CD14-positive monocyte (primary cell): Measurements from ENCODE around the gene ANKRD18A. TPM values are rescaled to one million over a fixed set of nuclear protein-coding genes. Genes with fewer than 3 reads are reported as not detected.

Source experiments
- DNase-seq, 3 donors: peaks; one replicate each; pipeline ENCODE4 v3.0.0-alpha.2; 2011 to 2022
- H2AFZ ChIP-seq: 2 replicates; pipeline ENCODE4 v1.6.0; 2012; ENCODE audit warnings: mild to moderate bottlenecking, low read depth, low read length, inconsistent platforms; ENCODE audit not compliant: insufficient read depth, poor library complexity, severe bottlenecking
- H3K27ac ChIP-seq, 2 donors: 1 replicate in 1 of 2; 2 replicates in 1 of 2; pipeline ENCODE4 v1.5.1; 2012 to 2013; ENCODE audit warnings: low read length in 2 of 2, control low read depth in 1 of 2, inconsistent platforms in 1 of 2, low read depth in 1 of 2, mild to moderate bottlenecking in 1 of 2
- H3K27me3 ChIP-seq, 2 donors: one replicate each; pipeline versions ENCODE4 v1.6.0 to v1.6.1; 2011 to 2013; ENCODE audit warnings: low read length in 2 of 2; ENCODE audit not compliant: control insufficient read depth in 2 of 2, insufficient read depth in 2 of 2
- H3K36me3 ChIP-seq, 2 donors: replicated peaks in 1 of 2; 1 replicate in 1 of 2; 2 replicates in 1 of 2; pipeline versions ENCODE4 v1.5.1 to v1.6.1; 2012 to 2013; ENCODE audit warnings: low read length in 2 of 2, control low read depth in 1 of 2, inconsistent platforms in 1 of 2, mild to moderate bottlenecking in 1 of 2; ENCODE audit not compliant: insufficient read depth in 2 of 2, control insufficient read depth in 1 of 2
- H3K4me1 ChIP-seq, 2 donors: 1 replicate in 1 of 2; 2 replicates in 1 of 2; pipeline versions ENCODE4 v1.5.1 to v1.6.1; 2012 to 2013; ENCODE audit warnings: low read length in 2 of 2, control low read depth in 1 of 2, inconsistent platforms in 1 of 2, mild to moderate bottlenecking in 1 of 2, moderate library complexity in 1 of 2; ENCODE audit not compliant: insufficient read depth in 2 of 2, control insufficient read depth in 1 of 2
- H3K4me2 ChIP-seq: replicated peaks from 2 replicates; pipeline ENCODE3; 2012; ENCODE audit warnings: low read length, moderate library complexity, mild to moderate bottlenecking; ENCODE audit not compliant: poor library complexity, severe bottlenecking; ENCODE audit errors: extremely low read depth
- H3K4me3 ChIP-seq, 3 experiments: fragments of 200-600 bp in 1 of 3; sonication (generic) in 1 of 3; replicated peaks in 1 of 3; 1 replicate in 2 of 3; 2 replicates in 1 of 3; pipeline ENCODE4 v1.5.1; 2011 to 2013; ENCODE audit warnings: low read length in 3 of 3, mild to moderate bottlenecking in 3 of 3, control low read depth in 2 of 3, low read depth in 2 of 3, inconsistent platforms in 1 of 3, moderate library complexity in 1 of 3
- H3K79me2 ChIP-seq: 2 replicates; pipeline ENCODE4 v1.6.0; 2012; ENCODE audit warnings: mild to moderate bottlenecking, control low read depth, inconsistent platforms, low read length, moderate library complexity; ENCODE audit not compliant: insufficient read depth
- H3K9ac ChIP-seq: 2 replicates; pipeline ENCODE4 v1.6.0; 2017; ENCODE audit warnings: low read length, mild to moderate bottlenecking; ENCODE audit not compliant: insufficient read depth, poor library complexity, severe bottlenecking
- H3K9me3 ChIP-seq, 2 donors: replicated peaks in 1 of 2; 1 replicate in 1 of 2; 2 replicates in 1 of 2; pipeline versions ENCODE4 v1.5.1 to v1.6.1; 2012 to 2013; ENCODE audit warnings: low read length in 2 of 2, control low read depth in 1 of 2; ENCODE audit not compliant: control insufficient read depth in 1 of 2, insufficient read depth in 1 of 2
- H4K20me1 ChIP-seq: 2 replicates; pipeline ENCODE4 v1.6.0; 2012; ENCODE audit warnings: mild to moderate bottlenecking, low read length, control low read depth, moderate library complexity; ENCODE audit not compliant: insufficient read depth
- H3K27ac Mint-ChIP-seq, 7 donors: one replicate each; pipeline ENCODE4 v1.8.0; 2020; ENCODE audit warnings: mild to moderate bottlenecking in 7 of 7, mixed read lengths in 7 of 7, moderate library complexity in 6 of 7, inconsistent platforms in 2 of 7
- H3K27me3 Mint-ChIP-seq, 3 donors: one replicate each; pipeline ENCODE4 v1.8.0; 2021 to 2022; ENCODE audit warnings: low read depth in 3 of 3, mild to moderate bottlenecking in 3 of 3, mixed read lengths in 3 of 3, moderate library complexity in 3 of 3, inconsistent platforms in 1 of 3
- H3K36me3 Mint-ChIP-seq, 2 donors: one replicate each; pipeline ENCODE4 v1.8.0; 2020; ENCODE audit warnings: mixed read lengths in 2 of 2, inconsistent platforms in 1 of 2, mild to moderate bottlenecking in 1 of 2
- H3K4me1 Mint-ChIP-seq: one replicate; pipeline ENCODE4 v1.8.0; 2020; ENCODE audit warnings: mild to moderate bottlenecking, mixed read lengths
- H3K4me3 Mint-ChIP-seq, 2 donors: one replicate each; pipeline ENCODE4 v1.8.0; 2020; ENCODE audit warnings: mild to moderate bottlenecking in 2 of 2, mixed read lengths in 2 of 2, moderate library complexity in 1 of 2
- H3K9me3 Mint-ChIP-seq, 7 donors: one replicate each; pipeline ENCODE4 v1.8.0; 2020 to 2022; ENCODE audit warnings: mixed read lengths in 7 of 7, mild to moderate bottlenecking in 6 of 7, moderate library complexity in 6 of 7, inconsistent platforms in 2 of 7
- WGBS: methylation state at CpG from one replicate; pipeline ENCODE4 v1.1.5; 2013; ENCODE audit warnings: missing lambda C conversion rate; ENCODE audit not compliant: insufficient coverage; 5-methylcytosine and 5-hydroxymethylcytosine counted together
- intact Hi-C, 2 donors: fragments of 100-400 bp; cut with micrococcal nuclease; formaldehyde crosslinking; loops; one replicate each; pipeline versions ENCODE4 v1.15.0 to v1.15.1; 2023
- polyA plus RNA-seq, 3 donors: library from polyadenylated mRNA; depleted of rRNA in 1 of 3; unstranded in 2 of 3; stranded (reverse) in 1 of 3; fragments of 300-500 nt in 2 of 3; fragments of >200 nt in 1 of 3; fragmentation: Illumina TruSeq in 2 of 3; gene quantifications; 1 replicate in 2 of 3; 2 replicates in 1 of 3; pipeline ENCODE4 v1.2.3, GENCODE V29; 2012 to 2021
- TF ChIP-seq, protein P1 (sequence below): fragments of 200-600 bp; IDR thresholded peaks from one replicate; pipeline ENCODE4 v1.8.0; 2022; ENCODE audit warnings: antibody characterized with exemption, mild to moderate bottlenecking

The ANKRD18A gene
- polyA plus RNA-seq, 3 donors: 0.10 TPM; not detected in 2

DNA sequence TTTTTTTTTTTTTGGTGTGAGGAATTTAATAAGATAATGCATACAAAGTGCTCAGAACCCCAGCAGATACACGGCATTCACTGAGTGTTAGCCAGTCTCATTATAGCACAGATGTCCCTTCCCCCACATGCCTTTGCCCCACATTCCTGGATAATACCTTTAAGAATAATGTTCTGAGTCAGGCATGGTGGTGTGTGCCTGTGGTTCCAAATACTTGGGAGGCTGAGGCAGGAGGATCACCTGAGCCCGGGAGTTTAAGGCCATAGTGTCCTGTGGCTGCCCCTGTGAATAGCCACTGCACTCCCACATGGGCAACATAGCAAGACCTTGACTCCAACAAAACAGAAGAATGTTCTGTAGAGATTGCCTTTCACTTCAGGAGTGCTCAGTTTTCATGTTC, 24.2 kb upstream of the ANKRD18A start:
- TF ChIP-seq, protein P1, sequence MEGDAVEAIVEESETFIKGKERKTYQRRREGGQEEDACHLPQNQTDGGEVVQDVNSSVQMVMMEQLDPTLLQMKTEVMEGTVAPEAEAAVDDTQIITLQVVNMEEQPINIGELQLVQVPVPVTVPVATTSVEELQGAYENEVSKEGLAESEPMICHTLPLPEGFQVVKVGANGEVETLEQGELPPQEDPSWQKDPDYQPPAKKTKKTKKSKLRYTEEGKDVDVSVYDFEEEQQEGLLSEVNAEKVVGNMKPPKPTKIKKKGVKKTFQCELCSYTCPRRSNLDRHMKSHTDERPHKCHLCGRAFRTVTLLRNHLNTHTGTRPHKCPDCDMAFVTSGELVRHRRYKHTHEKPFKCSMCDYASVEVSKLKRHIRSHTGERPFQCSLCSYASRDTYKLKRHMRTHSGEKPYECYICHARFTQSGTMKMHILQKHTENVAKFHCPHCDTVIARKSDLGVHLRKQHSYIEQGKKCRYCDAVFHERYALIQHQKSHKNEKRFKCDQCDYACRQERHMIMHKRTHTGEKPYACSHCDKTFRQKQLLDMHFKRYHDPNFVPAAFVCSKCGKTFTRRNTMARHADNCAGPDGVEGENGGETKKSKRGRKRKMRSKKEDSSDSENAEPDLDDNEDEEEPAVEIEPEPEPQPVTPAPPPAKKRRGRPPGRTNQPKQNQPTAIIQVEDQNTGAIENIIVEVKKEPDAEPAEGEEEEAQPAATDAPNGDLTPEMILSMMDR: no peak
- Histone ChIP-seq H3K4me1 (no peaks in the 10 kb centered on the region), H3K4me3 (no peak overlapping the region), H2AFZ (no peak overlapping the region), H4K20me1 (no peaks in the 10 kb centered on the region), H3K27ac (no peak overlapping the region), H3K4me2 (no peak overlapping the region), H3K9me3 (no peaks in the 10 kb centered on the region), H3K36me3 (no peaks in the 10 kb centered on the region), H3K79me2 (no peaks in the 10 kb centered on the region), H3K9ac (no peak overlapping the region), H3K27me3 (no peaks in the 10 kb centered on the region)
- 0% methylated on average over 1 of the region's 2 CpGs for WGBS
- Mint-ChIP-seq H3K4me3 (no peak overlapping the region), H3K27me3 (peaks cover 2 to 7% (median 3%) of the 10 kb centered on the region in 3 donors), H3K9me3 (peaks cover 0 to 5% (median 0%) of the 10 kb centered on the region in 7 donors), H3K36me3 (no peaks in the 10 kb centered on the region), H3K4me1 (no peaks in the 10 kb centered on the region), H3K27ac (no peak overlapping the region)
- no peak for DNase-seq
- intact Hi-C loops: no loop called here

DNA sequence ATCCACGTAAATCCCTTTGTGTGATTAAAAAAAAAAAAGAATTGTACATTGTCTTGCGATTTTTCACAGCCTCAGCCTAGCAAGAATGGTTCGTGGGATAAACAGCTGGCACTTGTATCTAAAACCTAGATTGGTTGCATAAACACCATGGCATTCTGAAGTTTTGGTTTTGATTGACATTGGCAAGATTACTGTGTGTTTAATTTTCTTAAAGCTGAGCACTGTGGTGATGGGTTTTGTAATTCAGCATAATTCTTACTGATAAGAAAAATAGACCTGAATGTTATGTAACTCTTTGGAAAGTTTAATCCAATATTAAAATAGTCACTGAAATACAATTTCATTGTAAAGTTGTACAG, 23.4 kb upstream of the ANKRD18A start:
- Histone ChIP-seq H3K9me3 (no peaks in the 10 kb centered on the region), H3K4me1 (no peaks in the 10 kb centered on the region), H3K4me2 (no peak overlapping the region), H3K4me3 (no peak overlapping the region), H4K20me1 (no peaks in the 10 kb centered on the region), H2AFZ (no peak overlapping the region), H3K79me2 (no peaks in the 10 kb centered on the region), H3K27ac (no peak overlapping the region), H3K36me3 (no peaks in the 10 kb centered on the region), H3K9ac (no peak overlapping the region), H3K27me3 (no peaks in the 10 kb centered on the region)
- Mint-ChIP-seq H3K36me3 (no peaks in the 10 kb centered on the region), H3K4me1 (no peaks in the 10 kb centered on the region), H3K27me3 (peaks cover 2 to 5% (median 3%) of the 10 kb centered on the region in 3 donors), H3K27ac (no peak overlapping the region), H3K4me3 (no peak overlapping the region), H3K9me3 (peaks cover 0 to 2% (median 0%) of the 10 kb centered on the region in 7 donors)
- intact Hi-C loops: no loop called here
- no peak for DNase-seq
- WGBS: no CpG with 5 or more reads among the region's 3 CpGs
- TF ChIP-seq, protein P1: no peak
